Measurements from ENCODE around the gene MRC2. TPM values are rescaled to one million over a fixed set of nuclear protein-coding genes. Genes with fewer than 3 reads are reported as not detected.

MRC2 gene
- total RNA-seq, 1 donor from 2014 or later: 120 TPM

DNA sequence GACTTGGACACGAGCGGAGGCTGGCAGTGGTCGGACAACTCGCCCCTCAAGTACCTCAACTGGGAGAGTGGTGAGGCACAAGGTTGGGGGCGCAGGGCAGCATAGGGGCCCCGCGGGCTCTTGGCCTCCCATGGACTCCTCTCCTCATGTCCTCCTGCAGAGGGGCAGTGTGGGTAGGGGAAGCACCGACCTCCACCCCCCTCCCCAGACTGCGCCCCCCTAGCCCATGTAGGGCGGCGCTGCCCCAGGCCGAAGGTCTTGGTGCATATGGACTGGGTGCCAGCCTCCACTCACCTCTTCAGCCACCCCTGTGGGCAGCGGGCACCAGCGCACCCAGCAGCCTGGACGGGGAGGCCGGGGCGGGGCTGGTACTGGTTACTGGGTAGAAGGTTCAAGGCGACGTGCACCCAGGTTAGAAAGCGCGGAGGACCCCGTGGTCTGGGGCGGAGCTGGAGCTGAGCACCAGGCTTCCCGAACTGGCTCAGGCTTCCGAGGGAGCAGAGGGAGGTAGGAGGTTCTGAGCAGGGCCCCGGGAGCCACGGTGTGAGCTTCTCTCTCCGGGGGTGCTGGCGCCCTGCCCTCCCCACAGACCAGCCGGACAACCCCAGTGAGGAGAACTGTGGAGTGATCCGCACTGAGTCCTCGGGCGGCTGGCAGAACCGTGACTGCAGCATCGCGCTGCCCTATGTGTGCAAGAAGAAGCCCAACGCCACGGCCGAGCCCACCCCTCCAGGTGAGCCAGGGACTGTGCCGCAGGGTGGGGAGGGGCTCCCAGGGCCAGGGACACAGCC is 39.5 kb downstream of the MRC2 start:
- Mint-ChIP-seq H3K9me3 (ENCODE audit: unreplicated experiment) (no peaks in the 10 kb centered on the region), H3K27me3 (ENCODE audit: unreplicated experiment) (peaks cover 3% of the 10 kb centered on the region), H3K36me3 (ENCODE audit: low read depth, unreplicated experiment) (peaks cover 5% of the 10 kb centered on the region), H3K4me3 (ENCODE audit: unreplicated experiment) (no peak overlapping the region), H3K4me1 (ENCODE audit: unreplicated experiment) (peaks cover 2% of the 10 kb centered on the region), H3K27ac (ENCODE audit: unreplicated experiment) (no peak overlapping the region)
- no peak for DNase-seq (ENCODE audit: low spot score)
- TF ChIP-seq, protein P1, sequence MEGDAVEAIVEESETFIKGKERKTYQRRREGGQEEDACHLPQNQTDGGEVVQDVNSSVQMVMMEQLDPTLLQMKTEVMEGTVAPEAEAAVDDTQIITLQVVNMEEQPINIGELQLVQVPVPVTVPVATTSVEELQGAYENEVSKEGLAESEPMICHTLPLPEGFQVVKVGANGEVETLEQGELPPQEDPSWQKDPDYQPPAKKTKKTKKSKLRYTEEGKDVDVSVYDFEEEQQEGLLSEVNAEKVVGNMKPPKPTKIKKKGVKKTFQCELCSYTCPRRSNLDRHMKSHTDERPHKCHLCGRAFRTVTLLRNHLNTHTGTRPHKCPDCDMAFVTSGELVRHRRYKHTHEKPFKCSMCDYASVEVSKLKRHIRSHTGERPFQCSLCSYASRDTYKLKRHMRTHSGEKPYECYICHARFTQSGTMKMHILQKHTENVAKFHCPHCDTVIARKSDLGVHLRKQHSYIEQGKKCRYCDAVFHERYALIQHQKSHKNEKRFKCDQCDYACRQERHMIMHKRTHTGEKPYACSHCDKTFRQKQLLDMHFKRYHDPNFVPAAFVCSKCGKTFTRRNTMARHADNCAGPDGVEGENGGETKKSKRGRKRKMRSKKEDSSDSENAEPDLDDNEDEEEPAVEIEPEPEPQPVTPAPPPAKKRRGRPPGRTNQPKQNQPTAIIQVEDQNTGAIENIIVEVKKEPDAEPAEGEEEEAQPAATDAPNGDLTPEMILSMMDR (IDR thresholded peaks at IDR 0.05; ENCODE audit: unreplicated experiment): no peak

DNA sequence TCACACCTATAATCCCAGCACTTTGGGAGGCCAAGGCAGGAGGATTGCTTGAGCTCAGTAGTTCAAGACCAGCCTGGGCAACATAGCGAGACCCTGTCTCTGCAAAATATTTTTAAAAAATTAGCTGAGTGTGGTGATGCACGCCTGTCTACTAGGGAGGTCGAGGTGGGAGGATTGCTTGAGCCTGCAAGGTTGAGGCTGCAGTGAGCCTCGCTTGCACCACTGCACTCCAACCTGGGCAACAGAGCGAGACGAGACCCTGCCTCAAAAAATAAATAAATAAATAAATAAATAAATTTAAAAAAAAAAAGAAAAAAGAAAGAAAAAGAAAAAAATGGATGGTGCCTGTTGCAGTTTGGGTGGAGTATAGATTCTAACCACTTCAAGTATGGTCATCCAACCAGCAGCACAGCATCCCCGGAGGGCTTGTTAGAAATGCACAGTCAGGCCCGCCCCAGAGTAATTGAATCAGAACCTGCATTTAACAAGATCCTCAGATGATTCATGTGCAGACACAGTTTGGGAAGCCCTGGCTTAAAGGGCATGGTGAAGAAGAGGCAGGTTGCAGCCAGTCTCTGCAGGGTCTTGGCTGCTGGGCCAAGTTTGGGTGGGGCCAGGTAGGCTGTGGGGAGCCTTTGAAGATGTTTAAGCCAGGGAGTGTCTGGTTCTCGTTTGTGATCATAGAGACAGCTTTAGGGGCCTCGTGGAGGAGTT is 40.8 kb downstream of the MRC2 start:
- H3K27me3 Mint-ChIP-seq (ENCODE audit: unreplicated experiment): peaks cover 3% of the 10 kb centered on the region
- no peaks in the 10 kb centered on the region for H3K9me3 Mint-ChIP-seq (ENCODE audit: unreplicated experiment)
- peaks cover 5% of the 10 kb centered on the region for H3K36me3 Mint-ChIP-seq (ENCODE audit: low read depth, unreplicated experiment)
- no peak for DNase-seq (ENCODE audit: low spot score)
- peaks cover 2% of the 10 kb centered on the region for H3K4me1 Mint-ChIP-seq (ENCODE audit: unreplicated experiment)
- no peak overlapping the region for H3K27ac Mint-ChIP-seq (ENCODE audit: unreplicated experiment)
- TF ChIP-seq, protein P1 (IDR thresholded peaks at IDR 0.05; ENCODE audit: unreplicated experiment): no peak
- no peak overlapping the region for H3K4me3 Mint-ChIP-seq (ENCODE audit: unreplicated experiment)

DNA sequence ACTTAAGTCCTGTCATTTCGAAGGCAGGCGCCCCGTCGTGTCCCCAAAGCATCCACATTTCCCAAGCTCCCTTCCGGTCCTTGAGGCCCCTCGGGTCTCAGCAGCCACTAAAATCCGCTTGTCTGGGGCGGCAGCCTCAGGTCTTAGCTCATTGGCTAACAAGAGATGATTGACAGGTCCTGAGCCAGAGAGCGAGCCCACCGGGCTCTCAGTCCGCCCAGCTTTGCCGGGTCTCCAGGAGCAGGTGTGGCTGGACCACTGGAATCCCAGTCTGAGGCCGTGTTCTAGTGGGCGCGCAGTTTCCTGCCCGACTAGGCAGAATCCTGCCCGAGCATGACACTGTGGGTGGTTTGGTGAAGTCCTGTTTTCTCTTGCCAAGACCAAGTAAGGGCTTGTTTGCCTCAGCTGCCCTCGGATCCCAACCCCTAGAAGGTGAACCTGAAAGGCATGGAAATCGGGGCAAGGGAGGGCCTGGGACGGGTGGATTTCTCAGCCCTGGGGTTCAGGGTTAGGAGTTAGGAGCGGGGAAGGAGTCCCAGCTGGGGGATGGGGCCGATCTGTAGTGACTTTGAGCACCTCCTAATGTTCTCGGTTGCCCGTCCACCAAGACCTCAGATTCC is 42.8 kb downstream of the MRC2 start:
- Mint-ChIP-seq H3K27me3 (ENCODE audit: unreplicated experiment) (peaks cover 6% of the 10 kb centered on the region), H3K9me3 (ENCODE audit: unreplicated experiment) (no peaks in the 10 kb centered on the region), H3K36me3 (ENCODE audit: low read depth, unreplicated experiment) (peaks cover 5% of the 10 kb centered on the region), H3K4me1 (ENCODE audit: unreplicated experiment) (peaks cover 2% of the 10 kb centered on the region), H3K4me3 (ENCODE audit: unreplicated experiment) (no peak overlapping the region), H3K27ac (ENCODE audit: unreplicated experiment) (no peak overlapping the region)
- TF ChIP-seq, protein P1 (IDR thresholded peaks at IDR 0.05; ENCODE audit: unreplicated experiment): no peak
- no peak for DNase-seq (ENCODE audit: low spot score)

DNA sequence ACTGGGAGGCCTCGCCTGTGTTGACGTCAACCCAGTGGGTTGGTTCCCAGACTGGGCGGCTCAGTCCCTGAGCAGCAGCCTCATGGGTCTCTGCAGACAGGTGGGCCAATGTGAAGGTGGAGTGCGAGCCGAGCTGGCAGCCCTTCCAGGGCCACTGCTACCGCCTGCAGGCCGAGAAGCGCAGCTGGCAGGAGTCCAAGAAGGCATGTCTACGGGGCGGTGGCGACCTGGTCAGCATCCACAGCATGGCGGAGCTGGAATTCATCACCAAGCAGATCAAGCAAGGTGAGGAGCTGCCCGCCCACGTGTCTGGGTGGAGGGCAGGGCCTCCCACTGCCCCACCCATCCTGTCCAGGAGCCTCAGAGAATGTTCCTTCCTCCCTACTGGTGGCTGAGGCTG is 44.1 kb downstream of the MRC2 start:
- DNase-seq (ENCODE audit: low spot score): no peak
- Mint-ChIP-seq H3K9me3 (ENCODE audit: unreplicated experiment) (no peaks in the 10 kb centered on the region), H3K27me3 (ENCODE audit: unreplicated experiment) (peaks cover 6% of the 10 kb centered on the region), H3K4me3 (ENCODE audit: unreplicated experiment) (no peak overlapping the region), H3K36me3 (ENCODE audit: low read depth, unreplicated experiment) (peaks cover 7% of the 10 kb centered on the region), H3K27ac (ENCODE audit: unreplicated experiment) (no peak overlapping the region), H3K4me1 (ENCODE audit: unreplicated experiment) (peaks cover 2% of the 10 kb centered on the region)
- TF ChIP-seq, protein P1 (IDR thresholded peaks at IDR 0.05; ENCODE audit: unreplicated experiment): no peak
